ENCODE results near the gene SPIN3. TPM values are rescaled to one million over a fixed set of nuclear protein-coding genes. Genes with fewer than 3 reads are reported as not detected.
"Not testable (repeated sequence)": the region's sequence is repeated elsewhere in the genome, so short reads cannot be mapped to it uniquely, and the experiment has no call there.

Gene SPIN3
- 14.5 and 15.4 TPM in 2 replicates for total RNA-seq (2014; rRNA removed; shearing (Covaris generic))
- polyA plus RNA-seq (2015; cell fraction: cytosol; rRNA removed) = 13.1 and 13.8 TPM in 2 replicates
- polyA plus RNA-seq (2015; cell fraction: nucleus; rRNA removed) = 113 and 143 TPM in 2 replicates

GRCh38 chrX:56995271-56995994 is at the start of gene SPIN3:
Gene SPIN3, minus strand, starts transcription at chrX:56995541. Its CDS starts 594 bp downstream, at chrX:56994947.
- in situ Hi-C loops (cut with HindIII; ENCODE audit: low pct_unique_long_range_greater_than_20kb, low sequenced_read_pairs) = no loop called here
- DNase-seq (ENCODE audit: low read depth, low spot score) = peak; percentile 89

- in situ Hi-C loops (cut with HindIII; ENCODE audit: low pct_unique_long_range_greater_than_20kb, low sequenced_read_pairs) = no loop called here
- peak; percentile 47 for DNase-seq (ENCODE audit: low read depth, low spot score)
Observed at GRCh38 chrX:57044245-57044644, 48.9 kb upstream of the SPIN3 start.

- in situ Hi-C loops (cut with HindIII; ENCODE audit: low pct_unique_long_range_greater_than_20kb, low sequenced_read_pairs); DNase-seq (ENCODE audit: low read depth, low spot score): not testable (repeated sequence)
Observed at GRCh38 chrX:57037265-57037664, 41.9 kb upstream of the SPIN3 start.

- in situ Hi-C loops (cut with HindIII; ENCODE audit: low pct_unique_long_range_greater_than_20kb, low sequenced_read_pairs) = no loop called here
- DNase-seq (ENCODE audit: low read depth, low spot score) = no peak
Observed at GRCh38 chrX:56994375-56995270, 718 bp downstream of the SPIN3 start.

- in situ Hi-C loops (cut with HindIII; ENCODE audit: low pct_unique_long_range_greater_than_20kb, low sequenced_read_pairs) = no loop called here
- no peak for DNase-seq (ENCODE audit: low read depth, low spot score)
Observed at GRCh38 chrX:56987741-56988140, 7.6 kb downstream of the SPIN3 start.

GRCh38 chrX:56986138-56986537 is 9.2 kb downstream of the SPIN3 start:
- in situ Hi-C loops (cut with HindIII; ENCODE audit: low pct_unique_long_range_greater_than_20kb, low sequenced_read_pairs) = no loop called here
- DNase-seq (ENCODE audit: low read depth, low spot score) = no peak

GRCh38 chrX:56978172-56978571 is 17.2 kb downstream of the SPIN3 start:
- DNase-seq (ENCODE audit: low read depth, low spot score) = peak; percentile 62
- in situ Hi-C loops (cut with HindIII; ENCODE audit: low pct_unique_long_range_greater_than_20kb, low sequenced_read_pairs) = no loop called here

GRCh38 chrX:56975611-56976010 is 19.7 kb downstream of the SPIN3 start:
- in situ Hi-C loops (cut with HindIII; ENCODE audit: low pct_unique_long_range_greater_than_20kb, low sequenced_read_pairs) = no loop called here
- peak; percentile 37 for DNase-seq (ENCODE audit: low read depth, low spot score)

GRCh38 chrX:56974408-56974807 is 20.9 kb downstream of the SPIN3 start:
- DNase-seq (ENCODE audit: low read depth, low spot score) = no peak
- in situ Hi-C loops (cut with HindIII; ENCODE audit: low pct_unique_long_range_greater_than_20kb, low sequenced_read_pairs) = no loop called here

GRCh38 chrX:56969559-56969958 is 25.8 kb downstream of the SPIN3 start:
- in situ Hi-C loops (cut with HindIII; ENCODE audit: low pct_unique_long_range_greater_than_20kb, low sequenced_read_pairs) = no loop called here

GRCh38 chrX:56968980-56969379 is 26.4 kb downstream of the SPIN3 start:
- no peak for DNase-seq (ENCODE audit: low read depth, low spot score)
- in situ Hi-C loops (cut with HindIII; ENCODE audit: low pct_unique_long_range_greater_than_20kb, low sequenced_read_pairs) = no loop called here

More at GRCh38 chrX:56969559-56969958, 25.8 kb downstream of the SPIN3 start:
- DNase-seq (ENCODE audit: low read depth, low spot score) = no peak

- peak; percentile 36 for DNase-seq (ENCODE audit: low read depth, low spot score)
- in situ Hi-C loops (cut with HindIII; ENCODE audit: low pct_unique_long_range_greater_than_20kb, low sequenced_read_pairs) = no loop called here
Observed at GRCh38 chrX:56963377-56963776, 32.0 kb downstream of the SPIN3 start.

- peak; percentile 9 for DNase-seq (ENCODE audit: low read depth, low spot score)
- in situ Hi-C loops (cut with HindIII; ENCODE audit: low pct_unique_long_range_greater_than_20kb, low sequenced_read_pairs) = no loop called here
Observed at GRCh38 chrX:56947699-56948098, 47.6 kb downstream of the SPIN3 start.

GRCh38 chrX:56946201-56946600 is 49.1 kb downstream of the SPIN3 start:
- DNase-seq (ENCODE audit: low read depth, low spot score); in situ Hi-C loops (cut with HindIII; ENCODE audit: low pct_unique_long_range_greater_than_20kb, low sequenced_read_pairs): not testable (repeated sequence)

- in situ Hi-C loops (cut with HindIII; ENCODE audit: low pct_unique_long_range_greater_than_20kb, low sequenced_read_pairs); DNase-seq (ENCODE audit: low read depth, low spot score): not testable (repeated sequence)
Observed at GRCh38 chrX:56945226-56945625, 50.1 kb downstream of the SPIN3 start.

GRCh38 chrX:56943264-56943663 is 52.1 kb downstream of the SPIN3 start:
- DNase-seq (ENCODE audit: low read depth, low spot score) = no peak
- in situ Hi-C loops (cut with HindIII; ENCODE audit: low pct_unique_long_range_greater_than_20kb, low sequenced_read_pairs) = no loop called here
